GM10248 (cell line): ENCODE results near the gene PGP.

ENCODE experiments used
- CTCF ChIA-PET: fragments of 300-600 bp; sonication (Branson Sonifier 250); formaldehyde crosslinking; extraction: SDS; loops from one replicate; lab custom pipeline; 2021; ENCODE audit warnings: antibody characterized with exemption; lab: Yijun Ruan, JAX
- POLR2A ChIA-PET: fragments of 350-650 bp; sonication (Branson Sonifier 250); formaldehyde crosslinking; extraction: SDS; loops from one replicate; lab custom pipeline; 2020; ENCODE audit warnings: antibody characterized with exemption; lab: Yijun Ruan, JAX
- DNase-seq: peaks from one replicate; pipeline ENCODE4 v3.0.0; 2012; ENCODE audit errors: extremely low spot score
- CTCF ChIP-seq: IDR thresholded peaks from 2 replicates; pipeline ENCODE4 v1.5.1; 2012; ENCODE audit warnings: mild to moderate bottlenecking, low read depth; ENCODE audit errors: extremely low read depth, missing control alignments, control extremely low read depth

Gene PGP

DNA sequence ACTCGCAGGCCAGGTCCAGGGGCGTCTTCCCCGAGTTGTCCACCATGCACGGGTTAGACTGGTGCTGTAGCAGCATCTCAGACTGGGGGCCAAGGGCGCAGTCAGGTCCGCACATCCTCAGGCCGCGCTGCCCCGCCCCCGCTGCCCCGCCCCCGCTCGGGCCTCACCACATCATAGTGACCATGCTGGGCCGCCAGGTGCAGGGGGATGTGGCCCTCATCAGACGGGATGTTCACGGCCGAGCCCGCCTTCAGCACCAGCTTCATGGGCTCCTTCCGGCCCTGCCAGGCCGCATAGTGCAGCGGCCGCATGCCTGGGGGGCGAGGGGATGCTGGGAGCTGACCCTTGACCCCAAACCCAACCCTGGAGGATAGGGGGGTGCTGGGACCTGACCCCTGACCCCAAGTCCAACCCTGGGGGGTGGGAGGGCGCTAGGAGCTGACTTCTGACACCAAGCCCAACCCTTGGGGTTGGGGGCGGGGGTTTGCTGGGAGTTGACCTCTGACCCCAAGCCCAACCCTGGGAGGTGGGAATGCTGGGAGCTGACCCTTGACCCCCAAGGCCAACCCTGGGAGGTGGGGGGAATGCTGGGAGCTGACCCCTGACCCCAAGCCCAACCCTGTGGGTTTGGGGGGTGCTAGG, 25.3 kb downstream of the PGP start:
- no peak for TF ChIP-seq CTCF
- CTCF ChIA-PET, result interaction anchor here (1.2 kb wide), 1 partner anchor 151 kb away, joined by 3 read pairs; the partner anchor contains the start of gene ABCA3
- POLR2A ChIA-PET, result no interaction called here

DNA sequence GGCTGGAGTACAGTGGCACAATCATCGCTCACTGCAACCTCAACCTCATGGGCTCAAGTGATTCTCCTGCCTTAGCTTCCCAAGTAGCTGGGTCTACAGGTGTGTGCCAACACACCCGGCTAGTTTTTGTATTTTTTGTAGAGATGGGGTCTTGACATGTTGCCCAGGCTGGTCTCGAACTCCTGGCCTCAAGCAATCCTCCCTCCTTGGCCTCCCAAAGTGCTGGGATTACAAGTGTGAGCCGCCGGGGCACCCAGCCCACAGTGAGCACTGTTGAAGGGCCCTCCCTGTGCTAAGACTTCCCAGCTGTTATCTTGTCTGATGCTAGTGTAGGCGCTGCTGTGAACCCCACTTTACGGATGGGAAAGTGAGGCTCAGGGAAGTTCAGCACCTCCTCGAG, 26.2 kb downstream of the PGP start:
- no peak for DNase-seq
- no peak for TF ChIP-seq CTCF
- POLR2A ChIA-PET, result interaction anchor here (0.8 kb wide), 1 partner anchor 33 kb away, joined by 3 read pairs; the partner anchor contains the start of gene TRAF7
- CTCF ChIA-PET, result no interaction called here

More for the DNA sequence above, 25.3 kb downstream of the PGP start:
- DNase-seq, result no peak

DNA sequence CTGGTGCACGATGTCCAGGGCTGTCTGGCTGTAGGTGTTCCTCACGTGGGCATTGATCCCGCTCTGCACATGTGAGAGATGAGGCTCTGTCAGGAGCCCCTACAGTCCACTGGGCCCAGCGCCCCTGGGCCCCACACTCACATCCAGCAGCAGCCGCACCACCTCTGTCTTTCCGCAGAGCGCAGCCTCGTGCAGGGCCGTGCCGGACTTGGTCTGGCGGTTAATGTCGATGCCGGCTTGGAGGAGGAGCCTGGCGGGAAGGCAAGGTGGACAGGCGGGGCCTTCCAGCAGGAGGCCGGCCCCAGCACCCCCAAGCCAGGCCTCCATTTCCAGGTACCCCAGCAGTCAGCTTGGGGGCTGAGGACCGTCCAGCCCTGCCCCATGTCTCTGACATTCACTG, 27.4 kb downstream of the PGP start:
- TF ChIP-seq CTCF, result no peak
- no peak for DNase-seq
- CTCF ChIA-PET, result no interaction called here
- POLR2A ChIA-PET, result interaction anchor here (0.7 to 1.6 kb wide), 2 partner anchors 32 to 854 kb away, joined by 3 to 5 read pairs; partner anchors contain the start of genes BAIAP3 and TRAF7

DNA sequence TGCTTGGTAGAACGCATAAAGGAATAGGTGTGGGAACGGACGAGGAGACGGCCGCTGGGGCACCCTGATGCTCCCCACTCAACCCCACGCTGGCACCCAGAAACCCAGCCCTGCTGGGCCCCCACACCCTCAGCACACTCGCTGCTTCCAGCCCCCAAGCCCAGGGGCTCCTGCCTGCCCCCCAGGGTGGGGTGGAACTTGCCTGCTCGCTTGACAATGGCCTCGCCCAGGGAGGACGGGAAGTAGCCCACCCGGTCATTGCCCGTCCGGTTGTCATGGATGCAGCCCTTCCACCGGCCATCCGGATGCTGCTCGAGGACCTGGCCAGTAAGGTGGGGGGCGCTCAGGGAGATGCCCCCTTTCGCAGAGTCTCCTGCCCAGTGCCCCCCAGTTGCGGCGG, 28.1 kb downstream of the PGP start:
- no peak for DNase-seq
- TF ChIP-seq CTCF, result no peak
- ChIA-PET POLR2A (interaction anchor here (1.6 kb wide), 1 partner anchor 31 kb away, joined by 5 read pairs; the partner anchor contains the start of gene TRAF7), CTCF (interaction anchor here (1.6 kb wide), 1 partner anchor 15 kb away, joined by 3 read pairs; no protein-coding TSS in a partner anchor)

GRCh38 chr16:2186064-2186463, 28.6 kb downstream of the PGP start:
- DNase-seq, result no peak
- no peak for TF ChIP-seq CTCF
- CTCF ChIA-PET, result interaction anchor here (1.6 kb wide), 1 partner anchor 15 kb away, joined by 3 read pairs; no protein-coding TSS in a partner anchor
- POLR2A ChIA-PET, result no interaction called here

DNA sequence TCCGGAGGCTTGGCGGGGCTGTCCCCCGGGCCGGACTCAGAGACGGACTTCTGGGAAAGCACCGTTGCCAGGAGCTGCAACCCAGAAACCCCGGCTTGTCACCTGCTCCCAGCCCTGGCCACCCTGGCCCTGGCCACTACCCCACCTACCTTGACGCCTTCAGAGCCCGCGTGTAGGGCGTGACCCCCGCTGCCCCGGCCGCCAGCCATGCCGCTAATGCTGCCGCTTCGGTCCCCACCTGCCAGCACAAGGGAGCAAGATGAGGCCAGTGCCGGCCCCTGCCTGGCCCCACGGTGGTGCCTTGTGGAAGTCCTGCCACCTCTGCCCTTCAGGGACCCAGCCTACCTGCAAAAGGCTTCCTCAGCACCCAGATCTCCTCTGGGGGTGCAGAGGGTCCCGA, 29.7 kb downstream of the PGP start:
- ChIA-PET POLR2A (no interaction called here), CTCF (interaction anchor here (1.6 kb wide), 1 partner anchor 16 kb away, joined by 3 read pairs; no protein-coding TSS in a partner anchor)
- DNase-seq, result no peak
- no peak for TF ChIP-seq CTCF
